ENCODE measurements around the gene CERS1. TPM values are rescaled to one million over a fixed set of nuclear protein-coding genes. Genes with fewer than 3 reads are reported as not detected.
"Not testable (repeated sequence)": the region's sequence is repeated elsewhere in the genome, so short reads cannot be mapped to it uniquely, and the experiment has no call there.

The CERS1 gene
- total RNA-seq, 1 donor: 0.36 TPM

GRCh38 chr19:18921593-18921992, 25.6 kb upstream of the CERS1 start:
- TF ChIP-seq CTCF (IDR thresholded peaks at IDR 0.05; ENCODE audit: extremely low read depth, low read depth, low read length): no peak
- H3K4me2 ChIP-seq (ENCODE audit: insufficient read depth, low read length): no peak overlapping the region
- H3K4me1 ChIP-seq (ENCODE audit: insufficient read depth, low read length): peaks cover 14% of the 10 kb centered on the region
- peaks cover 22% of the 10 kb centered on the region for H4K20me1 ChIP-seq (ENCODE audit: insufficient read depth, low read length)
- no peak overlapping the region for H2AFZ ChIP-seq (ENCODE audit: low read length)
- H3K27me3 ChIP-seq (ENCODE audit: insufficient read depth, low read length): no peaks in the 10 kb centered on the region
- no peak overlapping the region for H3K27ac ChIP-seq (ENCODE audit: low read depth, low read length)
- no peaks in the 10 kb centered on the region for H3K9me3 ChIP-seq (ENCODE audit: low read depth, low read length)
- peaks cover 51% of the 10 kb centered on the region for H3K79me2 ChIP-seq (ENCODE audit: insufficient read depth, low read length)
- DNase-seq (ENCODE audit: insufficient read length, low spot score, missing footprints): no peak
- H3K36me3 ChIP-seq (ENCODE audit: insufficient read depth, low read length): peaks cover 40% of the 10 kb centered on the region
- H3K4me3 ChIP-seq (ENCODE audit: insufficient read depth, low read length): no peak overlapping the region

GRCh38 chr19:18920400-18920799, 24.4 kb upstream of the CERS1 start:
- peaks cover 62% of the 10 kb centered on the region for H3K79me2 ChIP-seq (ENCODE audit: insufficient read depth, low read length)

GRCh38 chr19:18919900-18920214, 23.9 kb upstream of the CERS1 start:
- Histone ChIP-seq H3K4me2 (ENCODE audit: insufficient read depth, low read length) (peak overlapping the region; percentile 92), H3K9me3 (ENCODE audit: low read depth, low read length) (no peaks in the 10 kb centered on the region), H3K79me2 (ENCODE audit: insufficient read depth, low read length) (peaks cover 68% of the 10 kb centered on the region), H4K20me1 (ENCODE audit: insufficient read depth, low read length) (peaks cover 22% of the 10 kb centered on the region), H3K4me1 (ENCODE audit: insufficient read depth, low read length) (peaks cover 14% of the 10 kb centered on the region), H3K27me3 (ENCODE audit: insufficient read depth, low read length) (no peaks in the 10 kb centered on the region), H2AFZ (ENCODE audit: low read length) (peak overlapping the region; percentile 68), H3K36me3 (ENCODE audit: insufficient read depth, low read length) (peaks cover 34% of the 10 kb centered on the region), H3K4me3 (ENCODE audit: insufficient read depth, low read length) (peak overlapping the region; percentile 86), H3K27ac (ENCODE audit: low read depth, low read length) (peak overlapping the region; percentile 75)
- no peak for TF ChIP-seq CTCF (IDR thresholded peaks at IDR 0.05; ENCODE audit: extremely low read depth, low read depth, low read length)
- no peak for DNase-seq (ENCODE audit: insufficient read length, low spot score, missing footprints)

More at GRCh38 chr19:18920400-18920799, 24.4 kb upstream of the CERS1 start:
- Histone ChIP-seq H3K36me3 (ENCODE audit: insufficient read depth, low read length) (peaks cover 32% of the 10 kb centered on the region), H3K27ac (ENCODE audit: low read depth, low read length) (peak overlapping the region; percentile 75), H3K4me2 (ENCODE audit: insufficient read depth, low read length) (peak overlapping the region; percentile 92), H3K27me3 (ENCODE audit: insufficient read depth, low read length) (no peaks in the 10 kb centered on the region), H3K4me1 (ENCODE audit: insufficient read depth, low read length) (peaks cover 14% of the 10 kb centered on the region), H3K9me3 (ENCODE audit: low read depth, low read length) (no peaks in the 10 kb centered on the region), H2AFZ (ENCODE audit: low read length) (no peak overlapping the region), H4K20me1 (ENCODE audit: insufficient read depth, low read length) (peaks cover 18% of the 10 kb centered on the region), H3K4me3 (ENCODE audit: insufficient read depth, low read length) (peak overlapping the region; percentile 86)
- no peak for TF ChIP-seq CTCF (IDR thresholded peaks at IDR 0.05; ENCODE audit: extremely low read depth, low read depth, low read length)
- DNase-seq (ENCODE audit: insufficient read length, low spot score, missing footprints): no peak

- Histone ChIP-seq H3K36me3 (ENCODE audit: insufficient read depth, low read length) (peaks cover 28% of the 10 kb centered on the region), H3K4me2 (ENCODE audit: insufficient read depth, low read length) (peak within 1 kb of the TSS; percentile 93), H4K20me1 (ENCODE audit: insufficient read depth, low read length) (peaks cover 28% of the 10 kb centered on the region), H3K27ac (ENCODE audit: low read depth, low read length) (peak within 1 kb of the TSS; percentile 93), H3K4me3 (ENCODE audit: insufficient read depth, low read length) (peak within 1 kb of the TSS; percentile 86), H3K79me2 (ENCODE audit: insufficient read depth, low read length) (peaks cover 73% of the 10 kb centered on the region), H3K4me1 (ENCODE audit: insufficient read depth, low read length) (peaks cover 14% of the 10 kb centered on the region), H2AFZ (ENCODE audit: low read length) (peak within 1 kb of the TSS; percentile 81), H3K27me3 (ENCODE audit: insufficient read depth, low read length) (no peaks in the 10 kb centered on the region), H3K9me3 (ENCODE audit: low read depth, low read length) (no peaks in the 10 kb centered on the region)
- no peak for TF ChIP-seq CTCF (IDR thresholded peaks at IDR 0.05; ENCODE audit: extremely low read depth, low read depth, low read length)
- peak; percentile 100 for DNase-seq (ENCODE audit: insufficient read length, low spot score, missing footprints)
Observed at GRCh38 chr19:18919086-18919899, 23.3 kb upstream of the CERS1 start, which contains the start of the genes COPE and DDX49. Gene COPE, minus strand, starts transcription at chr19:18919387. Its CDS starts 39 bp downstream, at chr19:18919348. Gene DDX49, plus strand, starts transcription at chr19:18919715. Its CDS starts 27 bp downstream, at chr19:18919742.

GRCh38 chr19:18917593-18917992, 21.6 kb upstream of the CERS1 start:
- DNase-seq (ENCODE audit: insufficient read length, low spot score, missing footprints); H3K4me3 ChIP-seq (ENCODE audit: insufficient read depth, low read length); H2AFZ ChIP-seq (ENCODE audit: low read length); H3K27ac ChIP-seq (ENCODE audit: low read depth, low read length); H3K27me3 ChIP-seq (ENCODE audit: insufficient read depth, low read length); H3K9me3 ChIP-seq (ENCODE audit: low read depth, low read length): not testable (repeated sequence)
- H3K79me2 ChIP-seq (ENCODE audit: insufficient read depth, low read length): peaks cover 88% of the 10 kb centered on the region
- H4K20me1 ChIP-seq (ENCODE audit: insufficient read depth, low read length): peaks cover 40% of the 10 kb centered on the region
- H3K4me2 ChIP-seq (ENCODE audit: insufficient read depth, low read length): peak overlapping the region; percentile 93
- H3K36me3 ChIP-seq (ENCODE audit: insufficient read depth, low read length): peaks cover 24% of the 10 kb centered on the region
- peaks cover 14% of the 10 kb centered on the region for H3K4me1 ChIP-seq (ENCODE audit: insufficient read depth, low read length)

Data from osteoblast (primary cell).